Left colon (tissue), 2 donors: Measurements from ENCODE around the gene TFAP2D. TPM values are rescaled to one million over a fixed set of nuclear protein-coding genes. Genes with fewer than 3 reads are reported as not detected.

Experiments
- ATAC-seq: fragments of 200-7000 bp; cut with Tn5 transposase; one replicate; pipeline ENCODE4 v1.9.1; 2020; ENCODE audit warnings: mild to moderate bottlenecking, moderate library complexity
- DNase-seq, 2 donors: peaks; one replicate each; pipeline ENCODE4 v3.0.0-alpha.2; 2020
- intact Hi-C, 2 donors: fragments of 100-400 bp; cut with DNase I in 1 of 2; cut with micrococcal nuclease in 1 of 2; formaldehyde crosslinking; loops; one replicate each; pipeline versions ENCODE4 v1.11.2 to v1.14.0; 2022; cut with DNase I, micrococcal nuclease
- total RNA-seq, 2 donors: library from RNA; stranded (reverse); fragmentation: NEBNext Ultra II Directional; extraction: Animal tissue kit (Norgen Biotek cat#: 25700); gene quantifications; one replicate each; pipeline ENCODE4 v1.2.1, GENCODE V29; 2021
- donor health status: DM: no; HTN: no; CAD: no.
- donor health status: DM: yes; HTN: yes; CAD: no.

The TFAP2D gene
- total RNA-seq, 2 donors from 2014 or later = not detected

DNA sequence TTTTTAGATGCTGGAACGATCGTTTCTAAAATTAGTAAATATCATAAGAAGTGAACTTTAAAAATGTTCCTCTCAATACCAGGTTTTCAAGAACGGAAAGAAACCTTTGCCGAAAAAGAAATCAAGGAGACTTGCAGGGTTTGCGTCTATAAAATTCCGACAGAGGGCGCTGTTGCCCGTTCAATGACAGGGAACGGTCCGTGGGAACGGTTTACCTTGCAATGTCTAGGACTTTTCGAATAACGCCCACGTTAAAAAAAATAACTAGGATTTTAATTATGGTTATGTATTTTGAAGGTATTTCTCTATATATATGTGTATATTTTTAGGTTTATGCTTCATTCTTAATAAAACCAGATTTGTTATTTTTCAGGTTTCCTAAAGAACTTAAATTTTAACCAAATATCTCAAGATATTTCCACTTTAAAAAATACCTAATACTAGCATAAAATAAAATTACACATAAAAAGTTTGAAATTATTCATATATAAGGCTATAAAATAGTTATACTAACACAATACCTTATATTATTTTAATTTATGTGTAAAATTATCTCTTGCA, 102.9 kb downstream of the TFAP2D start:
- peak; percentile 83 for ATAC-seq
- peak; percentile 45 to 76 for DNase-seq
- intact Hi-C loops = loop anchor here in 1 of 2 donors (10.0 kb wide), 1 partner anchor 1239 kb away; no protein-coding TSS in a partner anchor

DNA sequence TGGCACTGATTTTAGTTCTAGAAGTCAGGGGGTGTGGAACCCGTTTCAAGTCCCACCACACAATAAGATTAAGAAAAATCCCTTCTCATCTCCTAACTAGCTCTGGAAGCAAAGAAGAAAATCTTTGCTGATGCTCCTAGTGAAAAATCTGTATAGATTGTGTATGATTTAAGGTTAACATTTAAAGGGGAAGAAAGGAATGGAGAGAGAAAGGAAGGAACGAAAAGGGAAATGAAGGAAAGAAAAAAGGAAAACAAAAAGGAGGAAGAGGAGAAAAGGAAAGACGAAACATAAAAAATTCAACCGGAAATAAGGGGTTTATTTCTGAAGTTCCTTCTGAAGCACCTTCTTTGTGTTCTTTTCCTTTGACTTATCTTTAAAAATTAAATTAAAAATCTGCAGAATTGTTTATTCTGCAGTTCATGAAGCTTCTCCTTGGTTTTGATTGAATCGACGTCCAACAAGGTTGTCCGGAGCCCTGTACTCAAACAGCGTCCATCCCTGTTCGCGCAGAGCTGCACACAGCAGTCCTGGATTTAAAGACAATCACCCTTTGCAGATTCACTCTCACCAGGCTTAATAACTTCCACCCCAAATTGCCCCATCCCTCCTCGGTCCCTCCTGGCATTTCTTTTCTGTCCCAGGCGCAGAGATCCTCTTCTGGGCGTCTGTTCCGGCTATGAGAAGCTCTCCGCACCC, 103.8 kb downstream of the TFAP2D start:
- DNase-seq (no peak), ATAC-seq (no peak)
- intact Hi-C loops = loop anchor here in 1 of 2 donors (10.0 kb wide), 1 partner anchor 1238 kb away; no protein-coding TSS in a partner anchor

DNA sequence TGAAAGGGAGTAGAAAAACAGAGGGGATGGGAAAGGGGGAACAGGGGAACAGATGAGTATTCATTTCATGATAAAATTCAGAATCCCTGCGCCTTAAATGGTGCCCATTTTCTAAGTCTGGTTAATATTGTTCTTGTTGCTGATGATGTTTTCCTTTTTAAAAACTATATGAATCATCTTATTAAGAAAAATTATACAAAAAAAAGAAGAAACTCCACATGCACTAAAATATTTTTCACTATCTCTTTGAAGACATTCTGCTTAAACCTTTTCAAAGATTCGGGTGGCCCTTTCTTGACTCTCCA, 104.3 kb downstream of the TFAP2D start:
- no peak for ATAC-seq
- intact Hi-C loops = loop anchor here in 1 of 2 donors (10.0 kb wide), 1 partner anchor 1237 kb away; no protein-coding TSS in a partner anchor
- DNase-seq = no peak

DNA sequence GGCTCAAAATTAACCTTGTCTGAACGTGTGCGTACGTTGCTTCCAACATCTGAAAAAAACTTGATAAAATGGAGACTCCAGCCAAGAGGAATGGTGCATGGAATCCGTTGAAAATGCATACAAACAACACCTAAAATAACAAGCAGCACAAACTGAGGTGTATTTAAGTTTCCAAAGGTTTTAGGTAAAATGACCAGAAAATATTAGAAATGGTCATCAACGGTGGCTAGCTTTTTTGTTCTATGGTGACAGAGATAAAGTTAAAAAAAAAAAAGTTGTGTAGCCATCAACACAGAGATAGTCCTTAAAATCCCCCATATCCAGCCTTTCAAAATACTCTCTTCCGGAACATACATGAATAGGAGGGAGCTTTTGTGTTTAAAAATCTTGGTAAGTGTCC, 104.7 kb downstream of the TFAP2D start:
- intact Hi-C loops = loop anchor here in 1 of 2 donors (10.0 kb wide), 1 partner anchor 1237 kb away; no protein-coding TSS in a partner anchor
- ATAC-seq = no peak
- no peak for DNase-seq

DNA sequence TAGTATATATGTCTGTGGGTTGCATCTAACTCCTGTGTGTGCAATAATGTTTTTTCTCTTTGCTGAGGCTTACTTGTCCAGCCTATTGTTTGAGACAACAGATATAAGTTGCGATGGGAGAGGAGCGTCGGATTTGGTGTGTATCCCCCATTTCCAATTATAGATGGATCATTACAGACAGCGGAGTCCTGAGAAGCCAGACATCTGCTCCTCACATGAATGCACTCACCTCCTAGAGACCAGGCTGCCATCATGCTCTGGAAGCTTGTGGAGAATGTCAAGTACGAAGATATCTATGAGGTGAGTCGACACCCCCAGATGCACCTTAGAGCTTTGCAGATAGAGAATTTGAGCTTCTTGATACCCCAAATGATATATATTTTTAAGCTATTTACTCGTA, 105.3 kb downstream of the TFAP2D start, which contains the start of gene TFAP2B:
TSS of gene TFAP2B (plus strand) at position 199 of the 400 bp plus-strand sequence. CDS start at position 220, 21 bp downstream.
- no peak for ATAC-seq
- intact Hi-C loops = loop anchor here in 1 of 2 donors (10.0 kb wide), 1 partner anchor 1236 kb away; no protein-coding TSS in a partner anchor

DNA sequence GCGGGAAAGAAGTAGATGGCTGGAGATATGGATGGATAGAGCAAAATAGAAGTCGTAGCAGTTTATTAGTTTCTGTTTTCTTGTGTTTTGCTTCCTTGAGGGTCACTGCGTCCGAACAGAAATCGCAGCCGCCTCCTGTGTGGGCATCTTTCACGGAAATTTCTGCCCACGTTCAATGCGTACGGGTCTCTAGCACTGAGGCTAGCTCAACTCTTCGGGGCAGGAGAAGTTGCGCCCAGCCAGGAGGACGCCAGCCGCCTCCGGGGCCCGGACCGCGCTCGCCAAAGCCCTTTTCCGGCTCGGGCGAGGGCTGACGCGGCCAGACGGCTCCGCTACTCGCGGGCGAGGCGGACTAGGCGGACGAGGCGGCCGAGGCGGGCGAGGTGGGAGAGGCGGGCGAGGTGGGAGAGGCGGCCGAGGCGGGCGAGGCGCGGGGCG, 106.2 kb downstream of the TFAP2D start:
- intact Hi-C loops = loop anchor here in 1 of 2 donors (10.0 kb wide), 1 partner anchor 1235 kb away; no protein-coding TSS in a partner anchor
- no peak for ATAC-seq
- DNase-seq = no peak

More for the DNA sequence above, 105.3 kb downstream of the TFAP2D start, which contains the start of gene TFAP2B:
- no peak for DNase-seq

DNA sequence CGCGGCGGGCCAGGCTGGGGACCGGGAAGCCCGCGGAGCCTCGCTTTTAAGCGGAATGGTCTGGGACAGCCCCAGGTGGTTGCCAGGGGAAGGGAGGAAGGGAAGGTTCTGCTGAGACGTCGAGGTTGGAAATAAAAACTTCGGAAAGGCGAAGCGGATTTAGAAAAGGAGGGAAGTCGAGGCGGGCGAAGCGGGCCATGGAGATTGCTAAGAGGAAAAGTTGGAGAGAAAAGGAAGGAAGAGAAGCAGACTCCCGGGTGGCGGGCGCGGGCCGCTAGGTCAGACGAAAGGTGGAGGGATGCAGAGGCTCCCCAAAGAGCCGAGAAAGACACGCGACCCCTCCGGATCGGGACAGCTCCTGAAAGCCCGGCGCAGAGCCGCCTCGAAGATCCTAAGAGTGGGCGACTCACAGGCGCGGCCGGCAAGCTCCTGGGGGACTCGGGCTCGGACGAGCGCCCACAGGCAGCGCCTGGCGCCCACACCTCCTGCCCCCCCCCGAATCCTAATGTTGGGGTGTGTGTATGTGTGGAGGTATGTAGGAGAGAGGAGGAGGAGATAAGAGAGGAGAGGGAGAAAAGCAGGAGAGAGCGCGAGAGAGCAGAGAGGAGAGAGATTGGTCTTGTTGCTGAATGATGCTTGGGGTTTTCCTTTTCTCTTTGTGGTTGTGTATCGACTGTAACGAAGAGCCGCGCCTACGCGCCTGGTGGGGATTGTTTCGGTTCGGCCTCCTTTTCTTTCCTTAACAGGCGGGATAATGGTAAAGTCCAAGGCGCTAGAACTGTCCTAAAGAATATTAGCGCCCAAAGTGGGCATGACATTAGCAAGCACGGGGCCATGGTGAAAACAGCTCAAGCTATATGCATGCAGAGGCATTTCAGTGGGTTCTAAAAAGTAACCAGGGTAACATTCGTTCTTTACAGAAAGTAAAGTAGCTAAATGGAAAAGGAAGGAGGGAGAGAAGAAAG, 106.9 kb downstream of the TFAP2D start:
- DNase-seq (no peak), ATAC-seq (no peak)
- intact Hi-C loops = loop anchor here in 1 of 2 donors (10.0 kb wide), 1 partner anchor 1235 kb away; no protein-coding TSS in a partner anchor

DNA sequence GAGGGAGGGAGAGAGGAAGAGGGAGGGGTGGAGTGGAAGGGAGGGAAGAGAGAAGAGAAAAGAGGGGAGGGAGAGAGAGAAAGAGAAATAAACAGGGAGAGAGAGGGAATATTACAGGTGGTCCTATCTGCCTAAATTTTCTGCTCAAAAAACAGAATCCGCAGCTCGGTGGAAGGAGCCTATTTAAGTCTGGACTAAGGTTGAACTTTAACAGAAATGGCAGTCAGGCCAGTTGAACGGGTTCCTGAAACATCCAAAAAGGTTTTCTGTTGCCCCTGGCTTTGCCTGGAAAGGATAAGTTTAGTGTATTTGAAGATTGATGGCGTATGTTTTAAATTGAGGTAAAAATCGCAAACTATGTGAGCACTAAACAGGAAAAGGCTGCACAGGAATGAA, 107.5 kb downstream of the TFAP2D start:
- DNase-seq (no peak), ATAC-seq (no peak)
- intact Hi-C loops = no loop called here

DNA sequence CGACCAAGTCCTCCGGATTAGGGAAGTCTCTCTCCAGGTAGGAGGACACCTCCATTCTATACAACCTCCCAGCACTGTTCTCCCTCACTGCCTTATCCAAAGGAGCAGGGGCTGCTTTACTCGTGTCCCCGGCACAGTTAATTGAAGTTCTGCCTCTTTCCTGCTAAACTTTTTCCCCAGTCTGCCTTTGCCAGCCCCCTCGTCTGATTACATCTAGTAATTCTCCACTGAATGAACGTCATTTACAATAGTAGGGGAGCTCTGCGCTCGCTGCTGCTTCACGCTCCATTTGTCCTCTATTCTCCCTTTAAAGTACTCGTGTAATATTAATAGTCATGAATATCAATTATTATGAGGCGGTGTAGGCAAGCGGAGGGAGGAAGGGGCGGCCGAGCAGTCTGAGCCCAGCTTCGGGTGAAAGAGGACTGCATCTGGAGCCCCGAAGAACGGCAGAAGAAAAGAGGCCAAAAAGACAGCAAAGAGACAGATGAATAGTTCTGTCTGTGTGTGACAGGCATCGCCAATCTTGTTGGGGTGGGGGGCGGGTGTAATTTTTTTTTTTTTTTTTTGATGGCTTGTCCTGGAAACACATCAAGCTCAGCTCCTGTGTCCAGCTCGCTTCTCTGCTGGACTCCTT, 108.2 kb downstream of the TFAP2D start:
- intact Hi-C loops = no loop called here
- ATAC-seq (no peak), DNase-seq (no peak)

DNA sequence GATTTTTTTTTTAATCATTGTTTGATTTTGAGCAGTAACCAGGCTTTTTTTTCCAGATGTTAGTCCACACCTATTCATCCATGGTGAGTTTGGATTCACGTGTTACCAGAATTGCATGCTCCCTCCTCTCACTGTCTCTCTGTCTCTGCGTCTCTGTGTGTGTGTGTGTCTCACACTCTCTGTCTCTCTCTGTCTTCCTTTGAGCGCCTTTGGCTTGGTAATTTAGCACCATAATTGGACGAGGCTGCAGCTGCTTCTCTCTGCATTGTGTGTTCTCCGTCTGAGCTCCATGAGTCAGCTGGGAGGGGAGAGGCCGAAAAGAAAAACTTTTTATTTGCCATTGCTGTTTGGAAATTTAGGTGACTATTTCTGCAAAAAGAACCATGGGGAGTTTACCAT, 108.8 kb downstream of the TFAP2D start:
- intact Hi-C loops = no loop called here
- no peak for DNase-seq
- ATAC-seq = no peak

Other genes starting within 250 kb of the TFAP2D start
- gene TFAP2B, start 105.3 kb downstream of the TFAP2D start, total RNA-seq = not detected